Activated CD8-positive, alpha-beta T cell treated with anti-CD3 and anti-CD28 coated beads for 36 hours (primary cell): ENCODE results near the gene FERMT3. TPM values are rescaled to one million over a fixed set of nuclear protein-coding genes. Genes with fewer than 3 reads are reported as not detected.

Experiments
- ATAC-seq: fragments of 200-7000 bp; cut with Tn5 transposase; one replicate; pipeline ENCODE4 v1.10.0; 2021; ENCODE audit warnings: mild to moderate bottlenecking, moderate library complexity
- CTCF ChIA-PET: fragments of 350-600 bp; sonication (Branson Sonifier 250); formaldehyde crosslinking; loops from one replicate; lab custom pipeline; 2021; ENCODE audit warnings: antibody characterized with exemption; lab: Charles Lee
- POLR2A ChIA-PET: fragments of 350-600 bp; sonication (Branson Sonifier 250); formaldehyde crosslinking; loops from one replicate; lab custom pipeline; 2021; ENCODE audit warnings: antibody characterized with exemption; lab: Charles Lee
- DNase-seq: peaks from one replicate; pipeline ENCODE4 v3.0.0-alpha.2; 2020
- H3K27ac Mint-ChIP-seq: one replicate; pipeline ENCODE4 v1.8.0; 2021; ENCODE audit warnings: mild to moderate bottlenecking, mixed read lengths
- H3K27me3 Mint-ChIP-seq: one replicate; pipeline ENCODE4 v1.8.0; 2021; ENCODE audit warnings: mixed read lengths
- H3K36me3 Mint-ChIP-seq: one replicate; pipeline ENCODE4 v1.8.0; 2021; ENCODE audit warnings: low read depth, mixed read lengths
- H3K4me1 Mint-ChIP-seq: one replicate; pipeline ENCODE4 v1.8.0; 2021; ENCODE audit warnings: low read depth, mixed read lengths
- H3K4me3 Mint-ChIP-seq: one replicate; pipeline ENCODE4 v1.8.0; 2021; ENCODE audit warnings: mild to moderate bottlenecking, moderate library complexity, mixed read lengths
- H3K9me3 Mint-ChIP-seq: one replicate; pipeline ENCODE4 v1.8.0; 2021; ENCODE audit warnings: mixed read lengths
- CTCF ChIP-seq: fragments of 200-600 bp; IDR thresholded peaks from one replicate; pipeline ENCODE4 v1.8.0; 2022; ENCODE audit warnings: antibody characterized with exemption, mild to moderate bottlenecking
- intact Hi-C: fragments of 100-400 bp; cut with micrococcal nuclease; formaldehyde crosslinking; loops from one replicate; pipeline ENCODE4 v1.10.0; 2022
- total RNA-seq, 2 experiments: library from RNA; stranded (reverse); gene quantifications; one replicate each; pipeline ENCODE4 v1.2.3, GENCODE V29; 2021

FERMT3 gene
- total RNA-seq, 2 experiments from 2014 or later, result 210 to 214 TPM

GRCh38 chr11:64250415-64251015, 44.0 kb downstream of the FERMT3 start:
- intact Hi-C loops, result no loop called here
- no peaks in the 10 kb centered on the region for H3K9me3 Mint-ChIP-seq
- ChIA-PET CTCF (interaction anchor here (0.6 to 5.3 kb wide), 22 partner anchors 7 to 249 kb away, joined by 3 to 42 read pairs (median 4); partner anchors contain the start of genes BAD, CATSPERZ, FERMT3 and FKBP2), POLR2A (interaction anchor here (0.5 to 10.0 kb wide), 11 partner anchors 9 to 1255 kb away, joined by 3 to 132 read pairs (median 3); partner anchors contain the start of genes FERMT3 and FKBP2)
- DNase-seq (no peak), ATAC-seq (no peak)
- no peaks in the 10 kb centered on the region for H3K27me3 Mint-ChIP-seq
- H3K4me3 Mint-ChIP-seq, result peak overlapping the region; percentile 78
- peaks cover 16% of the 10 kb centered on the region for H3K4me1 Mint-ChIP-seq
- no peak overlapping the region for H3K27ac Mint-ChIP-seq
- TF ChIP-seq CTCF, result no peak
- peaks cover 6% of the 10 kb centered on the region for H3K36me3 Mint-ChIP-seq

- ChIA-PET CTCF (interaction anchor here (0.6 to 5.3 kb wide), 25 partner anchors 8 to 249 kb away, joined by 3 to 42 read pairs (median 4); partner anchors contain the start of genes BAD, CATSPERZ, FERMT3 and FKBP2), POLR2A (interaction anchor here (0.5 to 10.0 kb wide), 11 partner anchors 9 to 53 kb away, joined by 3 to 132 read pairs (median 3); partner anchors contain the start of genes FERMT3 and FKBP2)
- DNase-seq, result peak; percentile 53
- peaks cover 2% of the 10 kb centered on the region for H3K36me3 Mint-ChIP-seq
- peak; percentile 74 for ATAC-seq
- no peaks in the 10 kb centered on the region for H3K9me3 Mint-ChIP-seq
- peak within 1 kb of the TSS; percentile 90 for H3K4me3 Mint-ChIP-seq
- peak; percentile 73 for TF ChIP-seq CTCF
- H3K27ac Mint-ChIP-seq, result peak within 1 kb of the TSS; percentile 71
- no peaks in the 10 kb centered on the region for H3K27me3 Mint-ChIP-seq
- intact Hi-C loops, result no loop called here
- H3K4me1 Mint-ChIP-seq, result peaks cover 16% of the 10 kb centered on the region
Measured at GRCh38 chr11:64251016-64251752, 44.7 kb downstream of the FERMT3 start, which contains the start of gene PLCB3. Gene PLCB3 (plus strand): TSS chr11:64251530. CDS start chr11:64251650, 120 bp downstream.

- ChIA-PET CTCF (interaction anchor here (0.6 to 5.3 kb wide), 16 partner anchors 9 to 103 kb away, joined by 3 to 42 read pairs (median 5); partner anchors contain the start of genes CATSPERZ, FERMT3, PRDX5 and TRMT112), POLR2A (interaction anchor here (1.0 to 10.0 kb wide), 4 partner anchors 18 to 47 kb away, joined by 3 to 132 read pairs (median 4); partner anchors contain the start of gene FERMT3)
- Mint-ChIP-seq H3K27ac (no peak overlapping the region), H3K9me3 (no peaks in the 10 kb centered on the region), H3K27me3 (no peaks in the 10 kb centered on the region), H3K4me3 (peak overlapping the region; percentile 90), H3K4me1 (peaks cover 16% of the 10 kb centered on the region), H3K36me3 (peaks cover 2% of the 10 kb centered on the region)
- TF ChIP-seq CTCF, result no peak
- intact Hi-C loops, result no loop called here
- DNase-seq (no peak), ATAC-seq (no peak)
Measured at GRCh38 chr11:64251753-64252002, 45.2 kb downstream of the FERMT3 start.

- H3K9me3 Mint-ChIP-seq, result no peaks in the 10 kb centered on the region
- ATAC-seq (no peak), DNase-seq (no peak)
- H3K27ac Mint-ChIP-seq, result no peak overlapping the region
- intact Hi-C loops, result no loop called here
- H3K4me3 Mint-ChIP-seq, result peak overlapping the region; percentile 90
- peaks cover 2% of the 10 kb centered on the region for H3K36me3 Mint-ChIP-seq
- H3K4me1 Mint-ChIP-seq, result peaks cover 16% of the 10 kb centered on the region
- peak; percentile 31 for TF ChIP-seq CTCF
- H3K27me3 Mint-ChIP-seq, result no peaks in the 10 kb centered on the region
- CTCF ChIA-PET, result interaction anchor here (0.6 to 5.3 kb wide), 16 partner anchors 9 to 103 kb away, joined by 3 to 42 read pairs (median 5); partner anchors contain the start of genes CATSPERZ, FERMT3, PRDX5 and TRMT112
- POLR2A ChIA-PET, result interaction anchor here (1.0 to 10.0 kb wide), 4 partner anchors 17 to 48 kb away, joined by 3 to 132 read pairs (median 4); partner anchors contain the start of gene FERMT3
Measured at GRCh38 chr11:64252003-64252872, 45.7 kb downstream of the FERMT3 start.
